GM12878 (cell line): Measurements from ENCODE around the gene OR2M3. TPM values are rescaled to one million over a fixed set of nuclear protein-coding genes. Genes with fewer than 3 reads are reported as not detected.

Experiments
- ATAC-seq: fragments of 200-7000 bp; cut with Tn5 transposase; 3 replicates; pipeline ENCODE4 v1.9.1; 2020; ENCODE audit warnings: mild to moderate bottlenecking, moderate library complexity
- BruUV-seq: library from RNA; stranded (reverse); fragments of 400-500 nt; replicated peaks from 2 replicates; lab custom pipeline; 2021; lab: Mats Ljungman, UMichigan
- CTCF ChIA-PET: fragments of 300-600 bp; sonication (Branson Sonifier 250); formaldehyde crosslinking; extraction: SDS; loops from one replicate; lab custom pipeline; 2021; ENCODE audit warnings: inconsistent platforms; lab: Yijun Ruan, JAX
- POLR2A ChIA-PET: fragments of 350-600 bp; formaldehyde crosslinking; extraction: SDS; loops from one replicate; lab custom pipeline; 2021; ENCODE audit warnings: inconsistent platforms; lab: Charles Lee
- RAD21 ChIA-PET: fragments of 300-600 bp; sonication (Branson Sonifier 250); formaldehyde crosslinking; loops from one replicate; lab custom pipeline; 2023; ENCODE audit warnings: antibody characterized with exemption; ENCODE audit not compliant: unreplicated experiment; lab: Charles Lee
- SMC1A ChIA-PET: fragments of 300-600 bp; sonication (Branson Sonifier 250); formaldehyde crosslinking; loops from one replicate; lab custom pipeline; 2023; ENCODE audit not compliant: unreplicated experiment, uncharacterized antibody; lab: Charles Lee
- DNase-seq: peaks from one replicate; pipeline ENCODE4 v3.0.0-alpha.2; 2011; ENCODE audit warnings: low read depth, low spot score
- FAIRE-seq: peaks from 3 replicates; lab custom pipeline; 2011; peaks lifted over from hg19 to GRCh38; lab: Jason Lieb, UNC
- H2AFZ ChIP-seq: 2 replicates; pipeline ENCODE4 v1.6.0; 2011; ENCODE audit warnings: low read depth, low read length, control low read depth; ENCODE audit not compliant: control insufficient read depth
- H3K27ac ChIP-seq: 2 replicates; pipeline ENCODE4 v1.5.1; 2011; ENCODE audit warnings: control low read depth; ENCODE audit not compliant: control insufficient read depth, insufficient read depth
- H3K27me3 ChIP-seq, 2 experiments: replicated peaks in 1 of 2; 2 replicates each; pipeline versions ENCODE4 v1.6.0 to v1.6.1; 2011; ENCODE audit warnings: low read length in 1 of 2; ENCODE audit not compliant: control insufficient read depth in 2 of 2, insufficient read depth in 2 of 2
- H3K36me3 ChIP-seq, 2 experiments: 2 replicates each; pipeline ENCODE4 v1.5.1; 2011; ENCODE audit warnings: low read length in 1 of 2; ENCODE audit not compliant: control insufficient read depth in 2 of 2, insufficient read depth in 2 of 2
- H3K4me1 ChIP-seq: 2 replicates; pipeline ENCODE4 v1.6.1; 2011; ENCODE audit warnings: mild to moderate bottlenecking, low read length, moderate library complexity, mixed read lengths; ENCODE audit not compliant: control insufficient read depth, insufficient read depth
- H3K4me2 ChIP-seq: 2 replicates; pipeline ENCODE4 v1.6.0; 2011; ENCODE audit warnings: control low read depth; ENCODE audit not compliant: control insufficient read depth, insufficient read depth
- H3K4me3 ChIP-seq: fragments of 200-600 bp; sonication (generic); 2 replicates; pipeline ENCODE4 v1.5.1; 2016
- H3K79me2 ChIP-seq: 2 replicates; pipeline ENCODE4 v1.6.0; 2011; ENCODE audit warnings: low read length; ENCODE audit not compliant: control insufficient read depth, insufficient read depth
- H3K9ac ChIP-seq: 2 replicates; pipeline ENCODE4 v1.8.0; 2011; ENCODE audit warnings: low read length, control low read depth, mixed read lengths; ENCODE audit not compliant: control insufficient read depth, insufficient read depth
- H3K9me3 ChIP-seq: replicated peaks from 3 replicates; pipeline ENCODE4 v1.5.1; 2011; ENCODE audit warnings: mild to moderate bottlenecking, low read length; ENCODE audit not compliant: control insufficient read depth, insufficient read depth
- H4K20me1 ChIP-seq: 2 replicates; pipeline ENCODE4 v1.6.0; 2011; ENCODE audit not compliant: control insufficient read depth, insufficient read depth
- ATF7 ChIP-seq: fragments of 450-650 bp; IDR thresholded peaks from 2 replicates; pipeline ENCODE4 v1.6.1; 2016; ENCODE audit warnings: low read depth, mild to moderate bottlenecking
- BMI1 ChIP-seq: fragments of 450-650 bp; IDR thresholded peaks from 2 replicates; pipeline ENCODE4 v1.6.1; 2016; ENCODE audit warnings: mild to moderate bottlenecking, moderate library complexity, borderline replicate concordance
- CBX5 ChIP-seq: sonication (generic); IDR thresholded peaks from 2 replicates; pipeline ENCODE4 v1.6.1; 2016; ENCODE audit warnings: low read depth, moderate library complexity, mild to moderate bottlenecking, inconsistent platforms
- CHD1 ChIP-seq: IDR thresholded peaks from 2 replicates; pipeline ENCODE4 v1.6.1; 2012; ENCODE audit warnings: low read depth, low read length, improper control_type of control experiment
- CHD2 ChIP-seq: IDR thresholded peaks from 2 replicates; pipeline ENCODE4 v1.6.1; 2011; ENCODE audit warnings: low read depth, low read length, improper control_type of control experiment, borderline replicate concordance
- CTCF ChIP-seq, 3 experiments: IDR thresholded peaks in 2 of 3; conservative IDR thresholded peaks in 1 of 3; 2 replicates each; pipeline ENCODE4 v1.5.1; 2011; ENCODE audit warnings: low read depth in 3 of 3, low read length in 3 of 3, mild to moderate bottlenecking in 3 of 3, control low read depth in 2 of 3, moderate library complexity in 2 of 3, inconsistent platforms in 1 of 3, mixed read lengths in 1 of 3; ENCODE audit not compliant: control insufficient read depth in 2 of 3, insufficient read depth in 1 of 3; ENCODE audit errors: extremely low read depth in 1 of 3
- DPF2 ChIP-seq: fragments of 450-650 bp; IDR thresholded peaks from 2 replicates; pipeline ENCODE4 v1.6.1; 2017; ENCODE audit warnings: mild to moderate bottlenecking
- HCFC1 ChIP-seq: fragments of 150-350 bp; IDR thresholded peaks from 2 replicates; pipeline ENCODE4 v1.6.1; 2014; ENCODE audit warnings: low read length
- HDAC6 ChIP-seq: fragments of 200-600 bp; sonication (generic); IDR thresholded peaks from one replicate; pipeline ENCODE4 v1.8.0; 2017; ENCODE audit warnings: antibody characterized with exemption; ENCODE audit not compliant: unreplicated experiment
- IKZF1 ChIP-seq: fragments of 450-650 bp; conservative IDR thresholded peaks from 2 replicates; pipeline ENCODE4 v1.6.1; 2017; ENCODE audit warnings: antibody characterized with exemption, mild to moderate bottlenecking
- JUNB ChIP-seq: IDR thresholded peaks from 2 replicates; pipeline ENCODE4 v1.6.1; 2016; ENCODE audit warnings: antibody characterized with exemption, mild to moderate bottlenecking
- NFXL1 ChIP-seq: fragments of 450-650 bp; IDR thresholded peaks from 2 replicates; pipeline ENCODE4 v1.6.1; 2017; ENCODE audit warnings: antibody characterized with exemption, mild to moderate bottlenecking, borderline replicate concordance
- RAD21 ChIP-seq: IDR thresholded peaks from 2 replicates; pipeline ENCODE4 v1.6.1; 2011; ENCODE audit warnings: mild to moderate bottlenecking, low read depth, low read length, moderate library complexity; ENCODE audit not compliant: insufficient read depth
- RBBP5 ChIP-seq: fragments of 200-600 bp; sonication (generic); conservative IDR thresholded peaks from 2 replicates; pipeline ENCODE4 v1.6.1; 2016
- ZNF24 ChIP-seq: fragments of 450-650 bp; IDR thresholded peaks from 2 replicates; pipeline ENCODE4 v1.6.1; 2017; ENCODE audit warnings: antibody characterized with exemption, mild to moderate bottlenecking
- whole genome bisulfite sequencing: methylation state at CpG from one replicate; pipeline ENCODE4 v1.1.6; 2016; ENCODE audit warnings: low lambda C conversion rate; ENCODE audit not compliant: insufficient replicate concordance, insufficient coverage; ENCODE audit errors: missing lambda C conversion rate; 5-methylcytosine and 5-hydroxymethylcytosine counted together
- in situ Hi-C: fragments of 300-500 bp; cut with MboI; formaldehyde crosslinking; loops from 9 replicates; pipeline ENCODE4 v1.14.3; 2018; ENCODE audit warnings: mixed read lengths
- intact Hi-C: fragments of 100-400 bp; cut with micrococcal nuclease; formaldehyde crosslinking; loops from one replicate; pipeline ENCODE4 v1.14.2; 2022; ENCODE audit not compliant: unreplicated experiment
- polyA plus RNA-seq, 11 experiments: library from polyadenylated mRNA; depleted of rRNA in 4 of 11; unstranded in 6 of 11; stranded (reverse) in 5 of 11; fragments of >200 nt; fragmentation: Nextera tagmentation in 4 of 11; fragmentation: Illumina TruSeq in 1 of 11; extraction: Ambion mirVana in 4 of 11; extraction: Trizol in 1 of 11; gene quantifications; 1 replicate in 1 of 11; 2 replicates in 10 of 11; pipeline versions ENCODE4 v1.2.1 to v1.2.3, GENCODE V29; 2011 to 2016; ENCODE audit warnings: inconsistent platforms in 2 of 11, missing spikeins in 2 of 11, low read depth in 1 of 11
- total RNA-seq, 4 experiments: library from RNA; depleted of rRNA in 3 of 4; stranded (reverse); fragments of >200 nt in 3 of 4; fragmentation: Illumina TruSeq in 1 of 4; extraction: Trizol in 1 of 4; gene quantifications; 2 replicates each; pipeline versions ENCODE4 v1.2.1 to v1.2.3, GENCODE V29; 2013 to 2021
- TF ChIP-seq, protein P1 (sequence below): fragments of 450-650 bp; formaldehyde crosslinking; IDR thresholded peaks from 2 replicates; pipeline ENCODE4 v1.4.0; 2022; ENCODE audit warnings: mild to moderate bottlenecking, moderate library complexity
- TF ChIP-seq, protein P2 (sequence below): fragments of 450-650 bp; formaldehyde crosslinking; IDR thresholded peaks from 2 replicates; pipeline ENCODE4 v1.5.0; 2022; ENCODE audit warnings: mild to moderate bottlenecking, missing genetic modification characterization

OR2M3 gene
- total and polyA plus RNA-seq, 10 of the 15 experiments (the other 5 are each of a cell fraction or from before 2014, with no cell fraction given): 0.05 TPM; not detected in 9

- 4% methylated on average over 14 of the region's 14 CpGs for WGBS
- FAIRE-seq: no peak
- Histone ChIP-seq H3K4me1 (no peaks in the 10 kb centered on the region), H3K27me3 (no peaks in the 10 kb centered on the region), H3K9ac (no peak overlapping the region), H4K20me1 (no peaks in the 10 kb centered on the region), H3K4me3 (no peak overlapping the region), H3K9me3 (no peaks in the 10 kb centered on the region), H3K79me2 (no peaks in the 10 kb centered on the region), H3K36me3 (no peaks in the 10 kb centered on the region), H3K4me2 (no peak overlapping the region; the same call in 1 of the 2 replicates), H3K27ac (no peak overlapping the region), H2AFZ (peak overlapping the region; percentile 59)
- BruUV-seq: no TSS peak
- ATAC-seq: peak; percentile 93
- intact Hi-C loops (loop anchor here (1.0 to 5.0 kb wide), 5 partner anchors 162 to 579 kb away; no protein-coding TSS in a partner anchor), in situ Hi-C loops (loop anchor here (5.0 kb wide), 2 partner anchors 444 to 564 kb away; no protein-coding TSS in a partner anchor)
- DNase-seq: peak; percentile 17
- POLR2A ChIA-PET: interaction anchor here (0.6 to 1.3 kb wide), 2 partner anchors 15 to 563 kb away, joined by 3 to 5 read pairs; no protein-coding TSS in a partner anchor
- SMC1A ChIA-PET: interaction anchor here (0.7 to 4.1 kb wide), 23 partner anchors 8 to 680 kb away, joined by 3 to 73 read pairs (median 4); partner anchors contain the start of gene ZNF692
- CTCF ChIA-PET: interaction anchor here (0.7 to 3.4 kb wide), 28 partner anchors 9 to 631 kb away, joined by 3 to 73 read pairs (median 4); partner anchors contain the start of genes OR2T33 and ZNF692
- RAD21 ChIA-PET: interaction anchor here (0.8 to 4.2 kb wide), 11 partner anchors 9 to 683 kb away, joined by 3 to 56 read pairs (median 6); partner anchors contain the start of genes OR2M4, ZNF672 and ZNF692
- TF ChIP-seq JUNB: no peak
- 0 out of 2 replicates have a peak, but pooled peaks have one; percentile 13 for TF ChIP-seq ATF7
- no peak for TF ChIP-seq DPF2
- no peak for TF ChIP-seq BMI1
- TF ChIP-seq RAD21: peak; percentile 87
- no peak for TF ChIP-seq HDAC6
- no peak for TF ChIP-seq ZNF24
- TF ChIP-seq CTCF (IDR thresholded peaks at IDR 0.05 in 2 of 3, conservative IDR thresholded peaks at IDR 0.05 in 1 of 3; ENCODE audit: control insufficient read depth in 2 of 3, extremely low read depth in 1 of 3, insufficient read depth in 1 of 3, low read depth in 3 of 3, low read length in 3 of 3): peak; percentile 75 to 83 (median 79)
- no peak for TF ChIP-seq NFXL1
- TF ChIP-seq, protein P1, sequence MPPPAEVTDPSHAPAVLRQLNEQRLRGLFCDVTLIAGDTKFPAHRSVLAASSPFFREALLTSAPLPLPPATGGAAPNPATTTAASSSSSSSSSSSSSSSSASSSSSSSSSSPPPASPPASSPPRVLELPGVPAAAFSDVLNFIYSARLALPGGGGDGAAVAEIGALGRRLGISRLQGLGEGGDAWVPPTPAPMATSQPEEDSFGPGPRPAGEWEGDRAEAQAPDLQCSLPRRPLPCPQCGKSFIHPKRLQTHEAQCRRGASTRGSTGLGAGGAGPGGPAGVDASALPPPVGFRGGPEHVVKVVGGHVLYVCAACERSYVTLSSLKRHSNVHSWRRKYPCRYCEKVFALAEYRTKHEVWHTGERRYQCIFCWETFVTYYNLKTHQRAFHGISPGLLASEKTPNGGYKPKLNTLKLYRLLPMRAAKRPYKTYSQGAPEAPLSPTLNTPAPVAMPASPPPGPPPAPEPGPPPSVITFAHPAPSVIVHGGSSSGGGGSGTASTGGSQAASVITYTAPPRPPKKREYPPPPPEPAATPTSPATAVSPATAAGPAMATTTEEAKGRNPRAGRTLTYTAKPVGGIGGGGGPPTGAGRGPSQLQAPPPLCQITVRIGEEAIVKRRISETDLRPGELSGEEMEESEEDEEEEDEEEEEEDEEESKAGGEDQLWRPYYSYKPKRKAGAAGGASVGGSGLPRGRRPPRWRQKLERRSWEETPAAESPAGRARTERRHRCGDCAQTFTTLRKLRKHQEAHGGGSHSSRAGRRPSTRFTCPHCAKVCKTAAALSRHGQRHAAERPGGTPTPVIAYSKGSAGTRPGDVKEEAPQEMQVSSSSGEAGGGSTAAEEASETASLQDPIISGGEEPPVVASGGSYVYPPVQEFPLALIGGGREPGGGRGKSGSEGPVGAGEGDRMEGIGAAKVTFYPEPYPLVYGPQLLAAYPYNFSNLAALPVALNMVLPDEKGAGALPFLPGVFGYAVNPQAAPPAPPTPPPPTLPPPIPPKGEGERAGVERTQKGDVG: no peak
- no peak for TF ChIP-seq RBBP5
- TF ChIP-seq, protein P2, sequence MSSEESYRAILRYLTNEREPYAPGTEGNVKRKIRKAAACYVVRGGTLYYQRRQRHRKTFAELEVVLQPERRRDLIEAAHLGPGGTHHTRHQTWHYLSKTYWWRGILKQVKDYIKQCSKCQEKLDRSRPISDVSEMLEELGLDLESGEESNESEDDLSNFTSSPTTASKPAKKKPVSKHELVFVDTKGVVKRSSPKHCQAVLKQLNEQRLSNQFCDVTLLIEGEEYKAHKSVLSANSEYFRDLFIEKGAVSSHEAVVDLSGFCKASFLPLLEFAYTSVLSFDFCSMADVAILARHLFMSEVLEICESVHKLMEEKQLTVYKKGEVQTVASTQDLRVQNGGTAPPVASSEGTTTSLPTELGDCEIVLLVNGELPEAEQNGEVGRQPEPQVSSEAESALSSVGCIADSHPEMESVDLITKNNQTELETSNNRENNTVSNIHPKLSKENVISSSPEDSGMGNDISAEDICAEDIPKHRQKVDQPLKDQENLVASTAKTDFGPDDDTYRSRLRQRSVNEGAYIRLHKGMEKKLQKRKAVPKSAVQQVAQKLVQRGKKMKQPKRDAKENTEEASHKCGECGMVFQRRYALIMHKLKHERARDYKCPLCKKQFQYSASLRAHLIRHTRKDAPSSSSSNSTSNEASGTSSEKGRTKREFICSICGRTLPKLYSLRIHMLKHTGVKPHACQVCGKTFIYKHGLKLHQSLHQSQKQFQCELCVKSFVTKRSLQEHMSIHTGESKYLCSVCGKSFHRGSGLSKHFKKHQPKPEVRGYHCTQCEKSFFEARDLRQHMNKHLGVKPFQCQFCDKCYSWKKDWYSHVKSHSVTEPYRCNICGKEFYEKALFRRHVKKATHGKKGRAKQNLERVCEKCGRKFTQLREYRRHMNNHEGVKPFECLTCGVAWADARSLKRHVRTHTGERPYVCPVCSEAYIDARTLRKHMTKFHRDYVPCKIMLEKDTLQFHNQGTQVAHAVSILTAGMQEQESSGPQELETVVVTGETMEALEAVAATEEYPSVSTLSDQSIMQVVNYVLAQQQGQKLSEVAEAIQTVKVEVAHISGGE (CRISPR knock-in tag): no peak
- no peak for TF ChIP-seq IKZF1
- no peak for TF ChIP-seq CHD1
- no peak for TF ChIP-seq CHD2
- no peak for TF ChIP-seq HCFC1
- TF ChIP-seq CBX5: no peak
Observed at GRCh38 chr1:248243204-248243603, 46.1 kb downstream of the OR2M3 start.
